ENCODE measurements around the gene FDXR. TPM values are rescaled to one million over a fixed set of nuclear protein-coding genes. Genes with fewer than 3 reads are reported as not detected.
"Not testable (repeated sequence)": the region's sequence is repeated elsewhere in the genome, so short reads cannot be mapped to it uniquely, and the experiment has no call there.

Gene FDXR
- total RNA-seq, 1 donor from 2014 or later = 7.4 TPM

DNA sequence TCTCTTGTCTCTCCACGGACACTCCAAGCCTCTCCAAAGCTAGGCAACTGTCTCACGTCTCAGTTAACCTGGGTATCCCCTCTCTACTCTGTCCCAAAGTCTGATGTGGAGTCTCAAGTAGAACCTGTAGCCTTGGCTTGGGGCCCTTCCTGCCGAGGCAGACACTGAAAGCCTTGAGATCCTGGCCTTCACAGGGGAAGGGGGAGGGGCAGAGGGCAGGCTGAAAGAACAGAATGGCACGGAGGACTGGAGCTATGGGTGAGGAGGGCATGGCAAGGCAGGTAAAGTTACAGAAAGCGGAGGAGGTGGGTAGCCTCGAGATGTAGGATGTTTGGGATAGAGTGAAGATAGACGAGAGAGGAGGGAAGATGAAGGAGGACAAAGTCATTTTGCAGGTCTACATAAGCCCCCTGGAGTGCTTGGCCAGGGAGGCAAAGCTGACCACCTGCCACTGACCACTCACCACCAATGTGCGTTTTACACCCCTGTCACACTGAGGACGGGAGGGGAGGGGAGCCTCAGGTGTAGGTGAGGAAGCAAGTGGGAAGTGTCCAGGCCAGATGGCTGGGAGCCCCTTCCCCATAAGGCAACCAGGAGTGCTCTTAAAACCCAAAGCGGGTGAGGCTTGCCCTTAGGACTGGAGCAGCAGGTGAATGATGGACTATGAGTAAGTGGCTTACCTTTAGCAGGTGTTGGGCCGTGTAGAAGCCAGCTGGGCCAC is 1.3 kb downstream of the FDXR start:
- TF ChIP-seq EZH2phosphoT487 (IDR thresholded peaks at IDR 0.05) (no peak), EZH2 (IDR thresholded peaks at IDR 0.05) (no peak)
- TF ChIP-seq, protein P1, sequence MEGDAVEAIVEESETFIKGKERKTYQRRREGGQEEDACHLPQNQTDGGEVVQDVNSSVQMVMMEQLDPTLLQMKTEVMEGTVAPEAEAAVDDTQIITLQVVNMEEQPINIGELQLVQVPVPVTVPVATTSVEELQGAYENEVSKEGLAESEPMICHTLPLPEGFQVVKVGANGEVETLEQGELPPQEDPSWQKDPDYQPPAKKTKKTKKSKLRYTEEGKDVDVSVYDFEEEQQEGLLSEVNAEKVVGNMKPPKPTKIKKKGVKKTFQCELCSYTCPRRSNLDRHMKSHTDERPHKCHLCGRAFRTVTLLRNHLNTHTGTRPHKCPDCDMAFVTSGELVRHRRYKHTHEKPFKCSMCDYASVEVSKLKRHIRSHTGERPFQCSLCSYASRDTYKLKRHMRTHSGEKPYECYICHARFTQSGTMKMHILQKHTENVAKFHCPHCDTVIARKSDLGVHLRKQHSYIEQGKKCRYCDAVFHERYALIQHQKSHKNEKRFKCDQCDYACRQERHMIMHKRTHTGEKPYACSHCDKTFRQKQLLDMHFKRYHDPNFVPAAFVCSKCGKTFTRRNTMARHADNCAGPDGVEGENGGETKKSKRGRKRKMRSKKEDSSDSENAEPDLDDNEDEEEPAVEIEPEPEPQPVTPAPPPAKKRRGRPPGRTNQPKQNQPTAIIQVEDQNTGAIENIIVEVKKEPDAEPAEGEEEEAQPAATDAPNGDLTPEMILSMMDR (IDR thresholded peaks at IDR 0.05) = no peak
- H3K9me3 ChIP-seq (ENCODE audit: low read depth) = no peaks in the 10 kb centered on the region
- H3K4me3 ChIP-seq = peak overlapping the region; percentile 77
- Mint-ChIP-seq H3K9me3 (no peaks in the 10 kb centered on the region), H3K27me3 (ENCODE audit: insufficient read depth, low read depth) (peaks cover 17% of the 10 kb centered on the region), H3K4me1 (peaks cover 15% of the 10 kb centered on the region), H3K4me3 (peak overlapping the region; percentile 89), H3K36me3 (no peaks in the 10 kb centered on the region), H3K27ac (no peak overlapping the region)
- peak overlapping the region; percentile 96 for H3K4me2 ChIP-seq
- H2AFZ ChIP-seq (replicated peaks) = no peak overlapping the region
- H3F3A ChIP-seq (ENCODE audit: low read depth) = peaks cover 5% of the 10 kb centered on the region
- H3K36me3 ChIP-seq = no peaks in the 10 kb centered on the region
- H4K20me1 ChIP-seq (ENCODE audit: low read depth) = no peaks in the 10 kb centered on the region
- peaks cover 5% of the 10 kb centered on the region for H3K4me1 ChIP-seq
- no peak for DNase-seq (ENCODE audit: low spot score)
- H3K27ac ChIP-seq = no peak overlapping the region
- no peak overlapping the region for H3K9ac ChIP-seq
- H3K79me2 ChIP-seq (ENCODE audit: low read depth) = no peaks in the 10 kb centered on the region
- H3K27me3 ChIP-seq = no peaks in the 10 kb centered on the region

DNA sequence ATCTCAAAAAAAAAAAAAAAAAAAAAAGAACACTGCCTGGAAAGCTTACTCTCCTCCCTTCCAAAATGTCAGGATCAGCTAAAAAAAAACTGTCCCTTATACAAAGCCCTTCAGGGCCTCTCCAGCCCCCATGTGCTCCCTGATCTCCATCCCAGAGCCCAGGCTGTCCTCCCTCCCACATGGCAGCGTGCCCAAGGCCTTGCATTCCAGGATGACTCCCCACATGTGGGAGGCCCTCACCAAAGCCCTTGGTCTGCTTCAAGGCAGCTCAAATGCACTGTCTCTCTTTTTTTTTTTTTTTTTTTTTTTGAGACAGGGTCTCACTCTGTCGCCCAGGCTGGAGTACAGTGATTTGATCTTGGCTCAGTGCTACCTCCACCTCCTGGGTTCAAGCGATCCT is 2.3 kb downstream of the FDXR start:
- Histone ChIP-seq H3K9ac (no peak overlapping the region), H3K79me2 (ENCODE audit: low read depth) (no peaks in the 10 kb centered on the region), H3K4me3 (no peak overlapping the region), H2AFZ (replicated peaks) (no peak overlapping the region), H3K4me2 (no peak overlapping the region), H3K4me1 (peaks cover 5% of the 10 kb centered on the region), H3K9me3 (ENCODE audit: low read depth) (no peaks in the 10 kb centered on the region), H3K36me3 (no peaks in the 10 kb centered on the region), H3F3A (ENCODE audit: low read depth) (peaks cover 5% of the 10 kb centered on the region), H3K27ac (no peak overlapping the region), H3K27me3 (no peaks in the 10 kb centered on the region), H4K20me1 (ENCODE audit: low read depth) (no peaks in the 10 kb centered on the region)
- peak overlapping the region; percentile 50 for H3K4me3 Mint-ChIP-seq
- H3K27me3 Mint-ChIP-seq (ENCODE audit: insufficient read depth, low read depth) = peaks cover 14% of the 10 kb centered on the region
- peaks cover 15% of the 10 kb centered on the region for H3K4me1 Mint-ChIP-seq
- H3K27ac Mint-ChIP-seq = no peak overlapping the region
- no peaks in the 10 kb centered on the region for H3K9me3 Mint-ChIP-seq
- TF ChIP-seq, protein P1 (IDR thresholded peaks at IDR 0.05) = no peak
- TF ChIP-seq EZH2 (IDR thresholded peaks at IDR 0.05) = no peak
- no peaks in the 10 kb centered on the region for H3K36me3 Mint-ChIP-seq
- no peak for DNase-seq (ENCODE audit: low spot score)

DNA sequence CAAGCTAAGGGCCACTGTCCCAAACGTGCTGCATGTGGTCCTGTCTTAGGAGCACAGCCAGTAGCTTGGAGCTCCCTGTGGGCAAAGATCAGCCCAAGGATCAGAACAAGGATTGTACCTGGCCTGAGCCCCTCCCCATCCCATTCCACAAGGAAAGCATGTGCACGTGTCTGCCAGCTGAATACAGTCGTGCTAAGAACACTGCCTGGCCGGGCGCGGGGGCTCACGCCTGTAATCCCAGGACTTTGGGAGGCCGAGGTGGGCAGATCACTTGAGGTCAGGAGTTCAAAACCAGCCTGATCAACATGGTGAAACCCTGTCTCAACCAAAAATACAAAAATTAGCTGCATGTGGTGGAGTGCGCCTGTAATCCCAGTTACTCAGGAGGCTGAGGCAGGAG is 2.8 kb downstream of the FDXR start:
- not testable (repeated sequence) for H3F3A ChIP-seq (ENCODE audit: low read depth); H3K4me3 Mint-ChIP-seq; H3K9me3 Mint-ChIP-seq; H3K4me2 ChIP-seq; H3K27ac ChIP-seq; H3K9me3 ChIP-seq (ENCODE audit: low read depth); DNase-seq (ENCODE audit: low spot score); H3K9ac ChIP-seq; H2AFZ ChIP-seq (replicated peaks); H4K20me1 ChIP-seq (ENCODE audit: low read depth); H3K27me3 ChIP-seq; H3K4me1 ChIP-seq; H3K36me3 Mint-ChIP-seq; H3K36me3 ChIP-seq; H3K4me3 ChIP-seq; H3K27ac Mint-ChIP-seq; H3K79me2 ChIP-seq (ENCODE audit: low read depth)
- Mint-ChIP-seq H3K27me3 (ENCODE audit: insufficient read depth, low read depth) (peaks cover 16% of the 10 kb centered on the region), H3K4me1 (peaks cover 18% of the 10 kb centered on the region)

DNA sequence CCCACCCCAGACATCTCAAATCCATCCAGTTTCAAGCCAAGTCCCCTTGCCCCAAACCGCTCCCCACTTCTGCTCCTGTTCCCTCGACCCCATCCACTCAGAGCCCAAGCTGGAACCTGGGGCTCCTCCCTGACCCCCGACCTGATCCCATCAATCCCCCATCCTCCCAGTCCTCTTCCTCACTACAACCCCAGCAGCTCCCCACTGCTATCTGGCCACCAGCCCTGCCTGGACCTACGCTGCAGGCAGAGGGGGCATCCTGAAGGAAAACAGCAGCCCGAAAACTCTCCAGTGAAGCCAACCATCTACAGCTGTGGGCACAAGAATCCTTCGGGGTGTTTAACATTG is 3.9 kb downstream of the FDXR start:
- peaks cover 1% of the 10 kb centered on the region for H3F3A ChIP-seq (ENCODE audit: low read depth)
- no peaks in the 10 kb centered on the region for H3K79me2 ChIP-seq (ENCODE audit: low read depth)
- no peaks in the 10 kb centered on the region for H3K9me3 ChIP-seq (ENCODE audit: low read depth)
- no peaks in the 10 kb centered on the region for H3K27me3 ChIP-seq
- H3K4me3 ChIP-seq = no peak overlapping the region
- no peak for DNase-seq (ENCODE audit: low spot score)
- no peaks in the 10 kb centered on the region for H4K20me1 ChIP-seq (ENCODE audit: low read depth)
- no peak overlapping the region for H3K9ac ChIP-seq
- no peak overlapping the region for H3K27ac Mint-ChIP-seq
- H3K27ac ChIP-seq = no peak overlapping the region
- no peak overlapping the region for H2AFZ ChIP-seq (replicated peaks)
- no peak overlapping the region for H3K4me3 Mint-ChIP-seq
- peaks cover 20% of the 10 kb centered on the region for H3K4me1 Mint-ChIP-seq
- H3K27me3 Mint-ChIP-seq (ENCODE audit: insufficient read depth, low read depth) = peaks cover 16% of the 10 kb centered on the region
- H3K36me3 Mint-ChIP-seq = no peaks in the 10 kb centered on the region
- no peak overlapping the region for H3K4me2 ChIP-seq
- peaks cover 2% of the 10 kb centered on the region for H3K4me1 ChIP-seq
- TF ChIP-seq EZH2phosphoT487 (IDR thresholded peaks at IDR 0.05) (no peak), EZH2 (IDR thresholded peaks at IDR 0.05) (no peak)
- TF ChIP-seq, protein P1 (IDR thresholded peaks at IDR 0.05) = no peak
- H3K9me3 Mint-ChIP-seq = no peaks in the 10 kb centered on the region
- H3K36me3 ChIP-seq = no peaks in the 10 kb centered on the region

Data from neural progenitor cell (in vitro differentiated cells).